Activated naive CD4-positive, alpha-beta T cell treated with anti-CD3 and anti-CD28 coated beads for 36 hours (primary cell): Measurements from ENCODE around the gene DYNC2H1. TPM values are rescaled to one million over a fixed set of nuclear protein-coding genes. Genes with fewer than 3 reads are reported as not detected.

Experiments
- CTCF ChIA-PET: fragments of 350-600 bp; sonication (Branson Sonifier 250); formaldehyde crosslinking; loops from one replicate; lab custom pipeline; 2021; ENCODE audit warnings: antibody characterized with exemption; lab: Charles Lee
- DNase-seq: peaks from one replicate; pipeline ENCODE4 v3.0.0-alpha.2; 2020
- H3K27ac Mint-ChIP-seq: one replicate; pipeline ENCODE4 v1.8.0; 2021; ENCODE audit warnings: mild to moderate bottlenecking, mixed read lengths
- H3K27me3 Mint-ChIP-seq: one replicate; pipeline ENCODE4 v1.8.0; 2021; ENCODE audit warnings: low read depth, mixed read lengths
- H3K36me3 Mint-ChIP-seq: one replicate; pipeline ENCODE4 v1.8.0; 2021; ENCODE audit warnings: low read depth, mixed read lengths
- H3K4me1 Mint-ChIP-seq: one replicate; pipeline ENCODE4 v1.8.0; 2021; ENCODE audit warnings: low read depth, mixed read lengths
- H3K4me3 Mint-ChIP-seq: one replicate; pipeline ENCODE4 v1.8.0; 2021; ENCODE audit warnings: mild to moderate bottlenecking, moderate library complexity, mixed read lengths
- H3K9me3 Mint-ChIP-seq: one replicate; pipeline ENCODE4 v1.8.0; 2021; ENCODE audit warnings: mixed read lengths
- intact Hi-C: fragments of 100-400 bp; cut with micrococcal nuclease; formaldehyde crosslinking; loops from one replicate; pipeline ENCODE4 v1.15.1; 2023
- total RNA-seq, 2 experiments: library from RNA; stranded (reverse); gene quantifications; one replicate each; pipeline ENCODE4 v1.2.3, GENCODE V29; 2021

Gene DYNC2H1
- total RNA-seq, 2 experiments from 2014 or later, result 1.9 to 2.8 TPM

DNA sequence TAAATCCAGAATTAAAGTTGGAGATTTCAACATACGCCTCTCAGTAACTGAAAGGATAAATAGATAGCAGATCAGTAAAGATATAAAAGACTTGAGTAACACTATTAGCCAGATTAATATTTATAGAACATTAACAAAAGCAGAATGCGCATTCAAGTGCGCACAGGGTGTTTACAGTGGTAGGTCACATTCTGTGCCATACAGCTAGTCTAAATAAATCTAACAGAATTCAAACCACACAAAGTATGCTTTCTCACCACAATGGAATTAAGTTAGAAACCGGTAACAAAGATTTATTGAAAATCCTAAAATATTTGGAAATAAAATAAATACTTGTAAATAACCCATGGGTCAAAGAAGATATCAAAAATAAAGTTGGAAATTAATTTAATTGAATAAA lies 341.0 kb downstream of the DYNC2H1 start:
- H3K27ac Mint-ChIP-seq, result no peak overlapping the region
- no peaks in the 10 kb centered on the region for H3K36me3 Mint-ChIP-seq
- CTCF ChIA-PET, result no interaction called here
- no peak for DNase-seq
- intact Hi-C loops, result no loop called here
- no peaks in the 10 kb centered on the region for H3K4me1 Mint-ChIP-seq
- no peaks in the 10 kb centered on the region for H3K27me3 Mint-ChIP-seq
- no peak overlapping the region for H3K4me3 Mint-ChIP-seq
- H3K9me3 Mint-ChIP-seq, result no peaks in the 10 kb centered on the region

DNA sequence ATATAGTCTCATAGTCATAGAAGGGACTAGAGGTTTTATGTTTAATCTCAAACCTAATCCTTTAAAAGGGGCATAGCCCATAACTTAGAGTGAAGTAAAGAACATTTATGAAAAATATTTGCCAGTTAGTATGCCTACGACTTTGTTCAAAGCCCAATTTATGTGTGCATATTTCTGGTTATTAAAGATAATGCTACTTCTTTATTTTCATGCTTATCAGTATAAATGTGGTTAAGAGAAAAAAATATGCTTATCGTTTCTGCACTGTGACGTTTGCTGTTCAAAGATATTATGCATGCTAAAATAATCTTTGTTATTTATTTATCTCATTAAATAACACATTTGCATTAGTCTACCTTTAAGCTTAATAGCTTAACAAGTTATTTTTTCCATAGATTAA lies 343.9 kb downstream of the DYNC2H1 start:
- DNase-seq, result no peak
- H3K4me3 Mint-ChIP-seq, result no peak overlapping the region
- no peaks in the 10 kb centered on the region for H3K27me3 Mint-ChIP-seq
- CTCF ChIA-PET, result interaction anchor here (0.6 kb wide), 1 partner anchor 734 kb away, joined by 4 read pairs; no protein-coding TSS in a partner anchor
- H3K36me3 Mint-ChIP-seq, result no peaks in the 10 kb centered on the region
- no peak overlapping the region for H3K27ac Mint-ChIP-seq
- intact Hi-C loops, result no loop called here
- H3K4me1 Mint-ChIP-seq, result no peaks in the 10 kb centered on the region
- H3K9me3 Mint-ChIP-seq, result no peaks in the 10 kb centered on the region

DNA sequence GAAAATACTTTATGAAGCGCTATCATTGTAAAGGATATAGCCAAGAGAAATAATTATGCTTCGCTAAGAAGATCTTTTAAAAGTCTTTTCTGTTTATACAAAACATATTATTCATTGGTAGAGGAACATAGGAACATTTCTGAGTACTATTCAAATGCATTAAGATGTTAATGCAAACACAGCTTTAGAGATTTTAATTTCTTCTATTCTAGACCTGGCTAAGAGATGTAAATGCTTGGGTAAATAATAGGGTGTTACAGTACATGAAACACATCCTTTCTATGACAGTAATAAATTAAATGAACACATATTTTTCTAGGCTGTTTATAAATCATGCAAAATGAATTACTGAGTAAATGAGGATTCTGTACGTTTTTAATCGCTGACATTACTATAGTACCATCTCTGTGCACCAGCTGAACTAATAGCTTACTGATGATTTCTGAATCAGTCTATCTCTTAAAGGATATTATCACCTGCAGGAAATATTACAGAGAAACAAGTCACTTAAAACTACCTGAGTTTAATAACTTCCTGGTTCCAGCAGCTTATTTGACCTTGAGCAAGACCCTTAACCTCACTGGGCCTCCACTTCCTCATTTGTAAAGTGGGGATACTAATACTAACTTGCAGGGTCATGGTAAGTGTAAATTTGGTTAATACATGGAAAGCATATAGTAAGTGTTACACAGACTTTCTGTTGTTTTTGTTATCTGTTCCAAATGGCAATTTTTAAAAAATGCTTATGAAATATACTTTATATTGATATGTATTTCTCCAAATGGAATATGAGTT lies 344.9 kb downstream of the DYNC2H1 start:
- Mint-ChIP-seq H3K27ac (no peak overlapping the region), H3K4me3 (no peak overlapping the region)
- CTCF ChIA-PET, result no interaction called here

DNA sequence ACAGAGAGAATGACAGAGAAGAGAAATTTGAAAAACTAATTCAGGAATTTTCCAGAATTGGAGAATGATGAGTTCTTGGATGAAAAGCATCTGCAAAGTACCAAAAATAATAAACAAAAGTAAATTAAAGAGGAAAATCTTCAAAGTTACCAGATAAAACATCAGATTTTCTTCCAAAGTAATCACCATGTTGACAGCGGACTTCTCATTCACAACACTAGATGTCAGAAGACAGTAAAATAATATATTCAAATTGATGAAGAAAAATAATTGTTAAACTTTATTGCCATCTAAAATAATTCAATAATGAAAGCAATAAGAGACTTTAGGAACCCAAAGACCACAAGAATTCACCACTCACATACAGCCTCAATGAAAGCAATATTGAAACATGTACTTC lies 355.2 kb downstream of the DYNC2H1 start:
- CTCF ChIA-PET, result no interaction called here

More for the DNA sequence above, 344.9 kb downstream of the DYNC2H1 start:
- intact Hi-C loops, result no loop called here
- Mint-ChIP-seq H3K27me3 (no peaks in the 10 kb centered on the region), H3K4me1 (no peaks in the 10 kb centered on the region), H3K36me3 (no peaks in the 10 kb centered on the region), H3K9me3 (no peaks in the 10 kb centered on the region)
- no peak for DNase-seq

DNA sequence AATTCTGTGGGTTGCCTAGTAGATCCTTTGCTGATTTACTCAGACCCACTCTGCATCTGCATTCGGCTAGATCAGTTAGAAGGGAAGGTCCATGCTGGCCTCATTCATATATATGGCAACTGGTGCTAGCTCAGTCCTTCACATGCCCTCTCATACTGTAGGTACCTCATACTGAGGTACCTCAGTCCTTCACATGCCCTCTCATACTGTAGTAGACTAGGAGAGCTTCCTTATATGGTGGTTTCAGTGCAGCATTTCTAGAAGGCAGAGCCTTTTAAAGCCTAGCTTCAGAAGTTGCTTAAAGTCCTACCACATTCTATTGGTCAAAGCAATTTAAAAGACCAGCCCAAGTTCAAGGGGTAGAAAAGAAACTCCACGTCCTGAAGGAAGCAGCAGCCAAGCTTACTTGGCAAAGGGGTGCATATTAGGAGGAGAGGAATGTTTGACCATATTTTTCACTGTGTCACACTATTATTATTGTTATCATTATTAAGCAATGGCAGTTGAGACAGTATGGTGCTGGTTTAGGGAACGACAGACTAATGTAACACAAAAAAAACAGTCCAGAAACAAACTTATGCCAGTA lies 356.4 kb downstream of the DYNC2H1 start:
- intact Hi-C loops, result no loop called here
- DNase-seq, result no peak
- Mint-ChIP-seq H3K27me3 (no peaks in the 10 kb centered on the region), H3K36me3 (no peaks in the 10 kb centered on the region), H3K4me1 (no peaks in the 10 kb centered on the region), H3K27ac (no peak overlapping the region), H3K4me3 (no peak overlapping the region), H3K9me3 (no peaks in the 10 kb centered on the region)
- CTCF ChIA-PET, result interaction anchor here (0.6 kb wide), 1 partner anchor 100 kb away, joined by 3 read pairs; no protein-coding TSS in a partner anchor

More for the DNA sequence above, 355.2 kb downstream of the DYNC2H1 start:
- no peak for DNase-seq
- H3K4me3 Mint-ChIP-seq, result no peak overlapping the region
- no peak overlapping the region for H3K27ac Mint-ChIP-seq
- no peaks in the 10 kb centered on the region for H3K9me3 Mint-ChIP-seq
- H3K27me3 Mint-ChIP-seq, result no peaks in the 10 kb centered on the region
- no peaks in the 10 kb centered on the region for H3K36me3 Mint-ChIP-seq
- no peaks in the 10 kb centered on the region for H3K4me1 Mint-ChIP-seq
- intact Hi-C loops, result no loop called here

DNA sequence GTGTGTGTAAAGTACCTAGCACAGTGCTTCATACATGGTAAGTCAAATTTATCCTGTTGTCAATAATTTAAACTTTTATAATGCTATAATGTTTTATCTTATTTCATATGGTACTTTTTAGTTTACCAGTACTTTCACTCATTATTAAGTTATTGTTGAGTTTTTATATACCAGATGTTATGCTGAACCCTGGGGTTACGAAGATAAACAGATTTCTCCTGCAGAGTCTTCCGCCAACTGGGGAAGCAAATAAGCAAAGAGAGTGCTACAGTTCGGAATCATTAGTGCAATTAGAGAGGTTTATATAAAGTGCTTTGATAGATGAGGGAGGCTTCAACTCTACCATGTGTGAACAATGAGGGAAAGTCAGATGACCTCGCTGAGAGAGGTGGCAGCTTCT lies 362.3 kb downstream of the DYNC2H1 start:
- Mint-ChIP-seq H3K9me3 (no peaks in the 10 kb centered on the region), H3K36me3 (no peaks in the 10 kb centered on the region), H3K27me3 (no peaks in the 10 kb centered on the region), H3K4me3 (no peak overlapping the region), H3K27ac (no peak overlapping the region), H3K4me1 (no peaks in the 10 kb centered on the region)
- intact Hi-C loops, result no loop called here
- CTCF ChIA-PET, result no interaction called here
- DNase-seq, result no peak

DNA sequence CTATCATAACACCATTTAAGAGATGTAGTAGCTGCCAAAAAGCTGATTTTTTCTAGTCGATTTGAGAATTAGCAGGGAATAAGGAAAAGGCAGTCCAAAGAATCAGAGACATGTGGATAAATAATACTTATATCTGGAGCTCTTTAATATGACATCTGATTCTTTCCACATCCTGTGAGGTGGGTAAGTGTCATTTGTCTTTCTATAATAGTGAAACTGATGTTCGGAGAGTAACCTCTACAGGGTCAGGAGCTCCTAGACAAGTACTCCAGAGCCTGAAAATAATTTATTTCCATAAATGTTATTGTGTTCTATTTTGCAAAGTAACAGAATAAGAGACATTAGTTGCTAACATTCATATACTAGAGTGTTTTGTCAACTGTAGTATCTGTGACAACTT lies 367.6 kb downstream of the DYNC2H1 start:
- H3K27me3 Mint-ChIP-seq, result peaks cover 3% of the 10 kb centered on the region
- H3K36me3 Mint-ChIP-seq, result no peaks in the 10 kb centered on the region

DNA sequence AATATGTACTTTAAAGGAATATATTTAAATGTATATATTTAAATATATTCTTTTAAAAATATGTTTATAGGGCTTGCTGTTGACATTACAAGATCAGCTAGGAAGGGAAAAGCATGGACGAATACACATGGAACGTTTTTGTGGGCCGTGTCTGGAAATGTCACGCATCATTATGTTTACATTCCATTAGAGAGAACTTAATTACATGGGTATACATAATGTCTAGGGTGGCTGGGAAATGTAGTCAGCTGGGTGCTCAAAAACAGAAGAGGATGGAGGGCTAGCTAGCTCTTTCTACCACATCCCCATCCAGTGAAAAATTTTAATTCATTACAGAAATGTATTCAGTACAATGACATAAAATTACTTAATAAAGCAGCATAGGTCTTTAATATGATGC lies 371.2 kb downstream of the DYNC2H1 start:
- CTCF ChIA-PET, result interaction anchor here (0.7 kb wide), 1 partner anchor 17 kb away, joined by 4 read pairs; no protein-coding TSS in a partner anchor
- Mint-ChIP-seq H3K9me3 (no peaks in the 10 kb centered on the region), H3K36me3 (no peaks in the 10 kb centered on the region), H3K4me3 (no peak overlapping the region), H3K4me1 (no peaks in the 10 kb centered on the region), H3K27me3 (peaks cover 3% of the 10 kb centered on the region), H3K27ac (no peak overlapping the region)
- intact Hi-C loops, result no loop called here
- DNase-seq, result no peak

More for the DNA sequence above, 367.6 kb downstream of the DYNC2H1 start:
- Mint-ChIP-seq H3K27ac (no peak overlapping the region), H3K9me3 (no peaks in the 10 kb centered on the region), H3K4me1 (no peaks in the 10 kb centered on the region), H3K4me3 (no peak overlapping the region)
- intact Hi-C loops, result no loop called here
- CTCF ChIA-PET, result no interaction called here
- DNase-seq, result no peak

DNA sequence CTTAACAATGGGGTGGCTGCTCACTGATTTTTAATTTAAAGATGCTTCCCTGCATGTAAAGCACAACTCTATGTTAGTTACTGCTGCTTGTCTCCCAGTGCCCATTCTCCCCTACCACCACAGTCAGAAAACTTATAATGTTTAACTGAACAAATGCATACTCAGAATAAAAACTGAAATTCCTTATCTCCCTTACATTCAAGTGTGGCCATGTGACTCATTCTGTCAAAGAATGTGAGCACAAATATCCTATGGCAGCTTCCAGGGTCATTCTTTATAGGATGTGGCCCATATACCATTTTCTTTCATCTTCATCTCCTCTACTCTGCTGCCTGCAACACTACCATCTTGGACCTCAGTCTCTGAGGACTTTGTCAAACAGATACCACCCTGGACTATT lies 374.8 kb downstream of the DYNC2H1 start:
- Mint-ChIP-seq H3K27me3 (peaks cover 3% of the 10 kb centered on the region), H3K4me3 (no peak overlapping the region), H3K36me3 (no peaks in the 10 kb centered on the region), H3K9me3 (no peaks in the 10 kb centered on the region), H3K4me1 (peaks cover 6% of the 10 kb centered on the region), H3K27ac (no peak overlapping the region)
- intact Hi-C loops, result no loop called here
- CTCF ChIA-PET, result no interaction called here
- no peak for DNase-seq

DNA sequence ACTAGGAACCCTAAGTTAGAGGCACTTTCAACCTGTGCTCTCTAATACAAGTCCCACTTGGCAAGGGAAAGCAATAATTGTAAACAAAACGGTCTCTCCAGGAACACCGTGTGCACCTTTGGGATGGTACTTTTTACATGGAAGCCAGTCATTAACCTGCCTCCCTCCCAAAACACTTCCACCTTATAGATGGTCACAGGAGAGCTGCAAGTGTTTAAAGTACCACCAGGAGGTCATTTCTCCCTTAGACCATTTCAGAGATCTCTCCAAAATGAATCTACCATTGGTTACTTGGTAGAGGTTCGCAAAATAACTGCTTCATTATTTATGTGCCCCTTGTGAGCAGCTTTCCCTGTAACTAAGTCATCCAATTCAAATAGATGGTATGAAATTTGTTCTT lies 375.3 kb downstream of the DYNC2H1 start:
- no peak for DNase-seq
- H3K4me3 Mint-ChIP-seq, result no peak overlapping the region
- peaks cover 6% of the 10 kb centered on the region for H3K4me1 Mint-ChIP-seq
- CTCF ChIA-PET, result no interaction called here
- H3K27ac Mint-ChIP-seq, result no peak overlapping the region
- intact Hi-C loops, result no loop called here
- H3K9me3 Mint-ChIP-seq, result no peaks in the 10 kb centered on the region
- H3K36me3 Mint-ChIP-seq, result no peaks in the 10 kb centered on the region
- peaks cover 3% of the 10 kb centered on the region for H3K27me3 Mint-ChIP-seq

DNA sequence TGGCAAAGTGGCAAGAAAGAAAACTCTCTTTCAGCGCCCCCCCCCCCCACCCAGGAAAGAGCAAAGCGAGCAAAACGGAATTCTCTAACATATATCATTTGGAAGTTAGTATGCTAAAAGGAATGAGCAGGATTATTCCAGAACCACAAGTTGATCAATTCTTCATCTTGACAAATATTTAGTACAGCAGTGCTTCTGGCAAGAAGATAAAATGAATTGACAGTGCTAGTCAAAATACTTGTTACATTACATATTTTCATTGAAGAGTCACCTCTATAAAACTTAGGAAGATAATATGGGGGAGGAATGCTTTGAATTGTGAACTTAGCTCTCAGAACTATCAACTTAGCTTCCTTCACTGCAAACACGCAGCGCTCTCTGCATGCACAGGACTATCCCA lies 377.4 kb downstream of the DYNC2H1 start:
- Mint-ChIP-seq H3K27me3 (peaks cover under 1% of the 10 kb centered on the region), H3K4me3 (no peak overlapping the region), H3K9me3 (no peaks in the 10 kb centered on the region), H3K27ac (no peak overlapping the region), H3K4me1 (peaks cover 6% of the 10 kb centered on the region), H3K36me3 (no peaks in the 10 kb centered on the region)
- CTCF ChIA-PET, result no interaction called here
- intact Hi-C loops, result no loop called here
- no peak for DNase-seq

DNA sequence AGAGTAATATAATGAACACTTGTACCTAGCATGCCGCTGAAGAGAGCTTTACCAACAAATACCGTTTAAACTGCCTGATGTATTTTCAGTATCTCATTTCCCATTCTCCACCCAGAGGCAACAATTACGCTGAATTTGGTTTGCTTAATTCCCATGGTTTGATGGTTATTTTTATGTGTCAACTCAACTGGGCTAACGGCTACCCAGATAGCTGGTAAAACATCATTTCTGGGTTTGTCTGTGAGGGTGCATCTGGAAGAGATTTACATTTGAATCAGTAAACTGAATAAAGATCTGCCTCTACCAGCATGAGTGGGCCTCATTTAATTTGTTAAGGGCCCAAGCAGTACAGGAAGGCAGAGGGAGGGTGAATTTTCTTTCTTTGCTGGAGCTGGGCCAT lies 377.9 kb downstream of the DYNC2H1 start:
- H3K27ac Mint-ChIP-seq, result no peak overlapping the region
- CTCF ChIA-PET, result no interaction called here
- intact Hi-C loops, result no loop called here

DNA sequence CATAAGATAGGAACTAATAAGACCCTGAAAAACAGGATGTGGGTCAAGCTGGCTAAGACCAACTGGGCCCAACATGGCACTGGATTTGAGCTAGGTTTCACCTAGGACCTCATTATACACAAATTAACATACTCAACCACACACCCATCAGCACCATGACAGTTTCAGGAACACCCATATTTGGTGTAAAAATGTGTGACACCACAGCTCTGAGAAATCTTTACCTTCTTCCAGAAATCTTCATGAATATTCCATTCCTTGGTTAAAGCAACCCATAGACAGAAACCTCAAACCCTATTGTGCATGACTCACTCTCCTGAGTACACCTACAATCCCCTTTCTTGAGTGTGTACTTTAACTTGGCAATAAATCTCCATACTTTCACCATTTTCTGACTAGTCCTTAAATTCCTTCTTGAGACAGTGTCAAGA lies 378.8 kb downstream of the DYNC2H1 start:
- Mint-ChIP-seq H3K27me3 (no peaks in the 10 kb centered on the region), H3K4me3 (no peak overlapping the region), H3K27ac (no peak overlapping the region), H3K36me3 (no peaks in the 10 kb centered on the region), H3K4me1 (peaks cover 6% of the 10 kb centered on the region), H3K9me3 (no peaks in the 10 kb centered on the region)
- no peak for DNase-seq
- intact Hi-C loops, result no loop called here
- CTCF ChIA-PET, result no interaction called here

More for the DNA sequence above, 377.9 kb downstream of the DYNC2H1 start:
- no peaks in the 10 kb centered on the region for H3K27me3 Mint-ChIP-seq
- no peaks in the 10 kb centered on the region for H3K9me3 Mint-ChIP-seq
- peaks cover 6% of the 10 kb centered on the region for H3K4me1 Mint-ChIP-seq
- H3K4me3 Mint-ChIP-seq, result no peak overlapping the region
- no peak for DNase-seq
- no peaks in the 10 kb centered on the region for H3K36me3 Mint-ChIP-seq
